HUES64 (cell line): ENCODE measurements around the gene NPLOC4.

Experiments
- H3K27ac ChIP-seq: 2 replicates; pipeline ENCODE4 v1.7.0; 2013; ENCODE audit warnings: low read depth, low read length, inconsistent platforms
- H3K27me3 ChIP-seq: 2 replicates; pipeline ENCODE4 v1.6.1; 2013; ENCODE audit warnings: mild to moderate bottlenecking, low read length; ENCODE audit not compliant: insufficient read depth
- H3K36me3 ChIP-seq: 2 replicates; pipeline ENCODE4 v1.6.1; 2013; ENCODE audit warnings: mild to moderate bottlenecking, low read length; ENCODE audit not compliant: insufficient read depth
- H3K4me1 ChIP-seq: 2 replicates; pipeline ENCODE4 v1.6.1; 2013; ENCODE audit warnings: mild to moderate bottlenecking, low read length, moderate library complexity; ENCODE audit not compliant: insufficient read depth
- H3K4me3 ChIP-seq: 2 replicates; pipeline ENCODE4 v1.5.1; 2013; ENCODE audit warnings: mild to moderate bottlenecking, low read length, moderate library complexity
- H3K9ac ChIP-seq: 2 replicates; pipeline ENCODE4 v1.6.1; 2013; ENCODE audit warnings: mild to moderate bottlenecking, low read depth, low read length
- H3K9me3 ChIP-seq: 2 replicates; pipeline ENCODE4 v1.6.1; 2013; ENCODE audit warnings: low read depth, low read length; ENCODE audit not compliant: insufficient read depth
- WGBS: fragments of 150-250, 120-280 bp; methylation state at CpG from one replicate; pipeline ENCODE4 v1.1.7; 2013; ENCODE audit warnings: missing lambda C conversion rate; 5-methylcytosine and 5-hydroxymethylcytosine counted together

Gene NPLOC4

GRCh38 chr17:81660441-81660840 lies 23.5 kb upstream of the NPLOC4 start:
- H3K4me1 ChIP-seq = peaks cover 4% of the 10 kb centered on the region; the same call in 1 of the 2 replicates
- WGBS = 96% methylated on average over 9 of the region's 9 CpGs
- H3K27me3 ChIP-seq = no peaks in the 10 kb centered on the region
- H3K9me3 ChIP-seq = no peaks in the 10 kb centered on the region
- H3K4me3 ChIP-seq = no peak overlapping the region
- no peak overlapping the region for H3K27ac ChIP-seq
- no peak overlapping the region for H3K9ac ChIP-seq
- H3K36me3 ChIP-seq = peaks cover 13% of the 10 kb centered on the region

GRCh38 chr17:81659038-81659437 lies 22.1 kb upstream of the NPLOC4 start:
- Histone ChIP-seq H3K4me3 (no peak overlapping the region), H3K4me1 (no peaks in the 10 kb centered on the region), H3K27ac (no peak overlapping the region), H3K27me3 (no peaks in the 10 kb centered on the region), H3K9ac (no peak overlapping the region), H3K36me3 (peaks cover 2% of the 10 kb centered on the region; the same call in 1 of the 2 replicates), H3K9me3 (no peaks in the 10 kb centered on the region)
- WGBS = 96% methylated on average over 5 of the region's 5 CpGs

GRCh38 chr17:81656835-81657234 lies 19.9 kb upstream of the NPLOC4 start:
- 85% methylated on average over 4 of the region's 4 CpGs for WGBS
- no peak overlapping the region for H3K4me3 ChIP-seq
- H3K4me1 ChIP-seq = peaks cover 4% of the 10 kb centered on the region
- no peak overlapping the region for H3K9ac ChIP-seq
- H3K27ac ChIP-seq = no peak overlapping the region
- no peaks in the 10 kb centered on the region for H3K27me3 ChIP-seq
- no peaks in the 10 kb centered on the region for H3K9me3 ChIP-seq
- H3K36me3 ChIP-seq = no peaks in the 10 kb centered on the region

GRCh38 chr17:81656118-81656743 lies 19.3 kb upstream of the NPLOC4 start, which contains the start of gene PDE6G:
Gene PDE6G, minus strand, starts transcription at chr17:81656542. Its CDS starts 3,237 bp downstream, at chr17:81653305.
- WGBS = 88% methylated on average over 15 of the region's 15 CpGs
- Histone ChIP-seq H3K9me3 (no peaks in the 10 kb centered on the region), H3K36me3 (no peaks in the 10 kb centered on the region), H3K9ac (no peak within 1 kb of the TSS), H3K4me1 (peaks cover 4% of the 10 kb centered on the region), H3K27me3 (no peaks in the 10 kb centered on the region), H3K4me3 (no peak within 1 kb of the TSS), H3K27ac (no peak within 1 kb of the TSS)

- no peak overlapping the region for H3K4me3 ChIP-seq
- peaks cover 4% of the 10 kb centered on the region for H3K4me1 ChIP-seq
- H3K27me3 ChIP-seq = no peaks in the 10 kb centered on the region
- no peaks in the 10 kb centered on the region for H3K36me3 ChIP-seq
- no peaks in the 10 kb centered on the region for H3K9me3 ChIP-seq
- WGBS = 92% methylated on average over 18 of the region's 18 CpGs
- no peak overlapping the region for H3K27ac ChIP-seq
- no peak overlapping the region for H3K9ac ChIP-seq
These were observed 18.6 kb upstream of the NPLOC4 start for GRCh38 chr17:81655378-81656117.

- Histone ChIP-seq H3K9ac (0 out of 2 replicates have a peak overlapping the region, but pooled peaks have one; percentile 47), H3K4me3 (peak overlapping the region; percentile 44), H3K27ac (peak overlapping the region; percentile 41; the same call in 1 of the 2 replicates), H3K9me3 (no peaks in the 10 kb centered on the region; the same call in none of the 2 replicates), H3K27me3 (peaks cover 17% of the 10 kb centered on the region), H3K4me1 (peaks cover 4% of the 10 kb centered on the region), H3K36me3 (no peaks in the 10 kb centered on the region)
- WGBS = 20% methylated on average over 27 of the region's 27 CpGs
These were observed 16.2 kb upstream of the NPLOC4 start for GRCh38 chr17:81652906-81653771.

- Histone ChIP-seq H3K9me3 (no peaks in the 10 kb centered on the region; the same call in none of the 2 replicates), H3K4me1 (peaks cover 4% of the 10 kb centered on the region), H3K36me3 (no peaks in the 10 kb centered on the region), H3K4me3 (no peak overlapping the region), H3K9ac (no peak overlapping the region), H3K27me3 (peaks cover 32% of the 10 kb centered on the region), H3K27ac (no peak overlapping the region)
- WGBS = 90% methylated on average over 10 of the region's 10 CpGs
These were observed 14.8 kb upstream of the NPLOC4 start for GRCh38 chr17:81651692-81652091.

GRCh38 chr17:81650951-81651350 lies 14.0 kb upstream of the NPLOC4 start:
- WGBS = 86% methylated on average over 9 of the region's 9 CpGs

GRCh38 chr17:81648707-81649085 lies 11.8 kb upstream of the NPLOC4 start:
- peak overlapping the region; percentile 38 for H3K4me3 ChIP-seq
- no peak overlapping the region for H3K27ac ChIP-seq
- H3K4me1 ChIP-seq = peaks cover 4% of the 10 kb centered on the region
- peak overlapping the region; percentile 25; the same call in 1 of the 2 replicates for H3K9ac ChIP-seq
- H3K36me3 ChIP-seq = no peaks in the 10 kb centered on the region
- peaks cover 32% of the 10 kb centered on the region for H3K27me3 ChIP-seq
- WGBS = 75% methylated on average over 14 of the region's 14 CpGs
- no peaks in the 10 kb centered on the region; the same call in none of the 2 replicates for H3K9me3 ChIP-seq

More at GRCh38 chr17:81650951-81651350, 14.0 kb upstream of the NPLOC4 start:
- Histone ChIP-seq H3K4me3 (no peak overlapping the region), H3K27me3 (peaks cover 32% of the 10 kb centered on the region), H3K36me3 (no peaks in the 10 kb centered on the region), H3K9me3 (no peaks in the 10 kb centered on the region; the same call in none of the 2 replicates), H3K9ac (no peak overlapping the region), H3K27ac (no peak overlapping the region), H3K4me1 (peaks cover 4% of the 10 kb centered on the region)

- Histone ChIP-seq H3K9me3 (no peaks in the 10 kb centered on the region; the same call in none of the 2 replicates), H3K36me3 (no peaks in the 10 kb centered on the region), H3K27me3 (peaks cover 32% of the 10 kb centered on the region), H3K27ac (no peak overlapping the region), H3K4me1 (peaks cover 2% of the 10 kb centered on the region), H3K4me3 (peak overlapping the region; percentile 38), H3K9ac (peak overlapping the region; percentile 25; the same call in 1 of the 2 replicates)
- WGBS = 2% methylated on average over 75 of the region's 78 CpGs
These were observed 11.2 kb upstream of the NPLOC4 start for GRCh38 chr17:81648013-81648706.
